GM12878 (cell line): ENCODE results near the gene RNASE12. TPM values are rescaled to one million over a fixed set of nuclear protein-coding genes. Genes with fewer than 3 reads are reported as not detected.

ENCODE experiments used
- ATAC-seq: fragments of 200-7000 bp; cut with Tn5 transposase; 3 replicates; pipeline ENCODE4 v1.9.1; 2020; ENCODE audit warnings: mild to moderate bottlenecking, moderate library complexity
- BruUV-seq: library from RNA; stranded (reverse); fragments of 400-500 nt; replicated peaks from 2 replicates; lab custom pipeline; 2021; lab: Mats Ljungman, UMichigan
- CTCF ChIA-PET: fragments of 300-600 bp; sonication (Branson Sonifier 250); formaldehyde crosslinking; extraction: SDS; loops from one replicate; lab custom pipeline; 2021; ENCODE audit warnings: inconsistent platforms; lab: Yijun Ruan, JAX
- POLR2A ChIA-PET: fragments of 350-600 bp; formaldehyde crosslinking; extraction: SDS; loops from one replicate; lab custom pipeline; 2021; ENCODE audit warnings: inconsistent platforms; lab: Charles Lee
- RAD21 ChIA-PET: fragments of 300-600 bp; sonication (Branson Sonifier 250); formaldehyde crosslinking; loops from one replicate; lab custom pipeline; 2023; ENCODE audit warnings: antibody characterized with exemption; ENCODE audit not compliant: unreplicated experiment; lab: Charles Lee
- SMC1A ChIA-PET: fragments of 300-600 bp; sonication (Branson Sonifier 250); formaldehyde crosslinking; loops from one replicate; lab custom pipeline; 2023; ENCODE audit not compliant: unreplicated experiment, uncharacterized antibody; lab: Charles Lee
- DNase-seq: peaks from one replicate; pipeline ENCODE4 v3.0.0-alpha.2; 2011; ENCODE audit warnings: low read depth, low spot score
- FAIRE-seq: peaks from 3 replicates; lab custom pipeline; 2011; peaks lifted over from hg19 to GRCh38; lab: Jason Lieb, UNC
- H2AFZ ChIP-seq: 2 replicates; pipeline ENCODE4 v1.6.0; 2011; ENCODE audit warnings: low read depth, low read length, control low read depth; ENCODE audit not compliant: control insufficient read depth
- H3K27ac ChIP-seq: 2 replicates; pipeline ENCODE4 v1.5.1; 2011; ENCODE audit warnings: control low read depth; ENCODE audit not compliant: control insufficient read depth, insufficient read depth
- H3K27me3 ChIP-seq, 2 experiments: replicated peaks in 1 of 2; 2 replicates each; pipeline versions ENCODE4 v1.6.0 to v1.6.1; 2011; ENCODE audit warnings: low read length in 1 of 2; ENCODE audit not compliant: control insufficient read depth in 2 of 2, insufficient read depth in 2 of 2
- H3K36me3 ChIP-seq, 2 experiments: 2 replicates each; pipeline ENCODE4 v1.5.1; 2011; ENCODE audit warnings: low read length in 1 of 2; ENCODE audit not compliant: control insufficient read depth in 2 of 2, insufficient read depth in 2 of 2
- H3K4me1 ChIP-seq: 2 replicates; pipeline ENCODE4 v1.6.1; 2011; ENCODE audit warnings: mild to moderate bottlenecking, low read length, moderate library complexity, mixed read lengths; ENCODE audit not compliant: control insufficient read depth, insufficient read depth
- H3K4me2 ChIP-seq: 2 replicates; pipeline ENCODE4 v1.6.0; 2011; ENCODE audit warnings: control low read depth; ENCODE audit not compliant: control insufficient read depth, insufficient read depth
- H3K4me3 ChIP-seq: fragments of 200-600 bp; sonication (generic); 2 replicates; pipeline ENCODE4 v1.5.1; 2016
- H3K79me2 ChIP-seq: 2 replicates; pipeline ENCODE4 v1.6.0; 2011; ENCODE audit warnings: low read length; ENCODE audit not compliant: control insufficient read depth, insufficient read depth
- H3K9ac ChIP-seq: 2 replicates; pipeline ENCODE4 v1.8.0; 2011; ENCODE audit warnings: low read length, control low read depth, mixed read lengths; ENCODE audit not compliant: control insufficient read depth, insufficient read depth
- H3K9me3 ChIP-seq: replicated peaks from 3 replicates; pipeline ENCODE4 v1.5.1; 2011; ENCODE audit warnings: mild to moderate bottlenecking, low read length; ENCODE audit not compliant: control insufficient read depth, insufficient read depth
- H4K20me1 ChIP-seq: 2 replicates; pipeline ENCODE4 v1.6.0; 2011; ENCODE audit not compliant: control insufficient read depth, insufficient read depth
- BCL11A ChIP-seq: IDR thresholded peaks from 2 replicates; pipeline ENCODE4 v1.6.1; 2011; ENCODE audit warnings: low read depth, low read length
- CREB1 ChIP-seq: IDR thresholded peaks from 2 replicates; pipeline ENCODE4 v1.6.1; 2012; ENCODE audit warnings: low read depth, mild to moderate bottlenecking, inconsistent platforms
- EED ChIP-seq: sonication (generic); IDR thresholded peaks from 2 replicates; pipeline ENCODE4 v1.6.1; 2016; ENCODE audit warnings: antibody characterized with exemption, low read depth
- ESRRA ChIP-seq: IDR thresholded peaks from 2 replicates; pipeline ENCODE4 v1.6.1; 2012; ENCODE audit warnings: mild to moderate bottlenecking, low read length, improper control_type of control experiment
- GATAD2B ChIP-seq: fragments of 450-650 bp; conservative IDR thresholded peaks from 2 replicates; pipeline ENCODE4 v1.6.1; 2017; ENCODE audit warnings: low read depth, mild to moderate bottlenecking, moderate library complexity
- IKZF2 ChIP-seq, 2 experiments: fragments of 450-650 bp; IDR thresholded peaks; 2 replicates each; pipeline ENCODE4 v1.6.1; 2017; ENCODE audit warnings: mild to moderate bottlenecking in 2 of 2, moderate library complexity in 2 of 2
- MAX ChIP-seq: IDR thresholded peaks from 2 replicates; pipeline ENCODE4 v1.6.1; 2012; ENCODE audit warnings: low read depth, low read length, improper control_type of control experiment
- MTA2 ChIP-seq: fragments of 450-650 bp; IDR thresholded peaks from 2 replicates; pipeline ENCODE4 v1.6.1; 2016; ENCODE audit warnings: low read depth, mild to moderate bottlenecking, moderate library complexity
- MTA3 ChIP-seq: IDR thresholded peaks from 2 replicates; pipeline ENCODE4 v1.6.1; 2012; ENCODE audit warnings: low read length, inconsistent platforms, borderline replicate concordance
- NFXL1 ChIP-seq: fragments of 450-650 bp; IDR thresholded peaks from 2 replicates; pipeline ENCODE4 v1.6.1; 2017; ENCODE audit warnings: antibody characterized with exemption, mild to moderate bottlenecking, borderline replicate concordance
- NFYA ChIP-seq: IDR thresholded peaks from 2 replicates; pipeline ENCODE4 v1.6.1; 2011; ENCODE audit warnings: low read depth, mild to moderate bottlenecking, low read length, improper control_type of control experiment, borderline replicate concordance
- PML ChIP-seq: IDR thresholded peaks from 2 replicates; pipeline ENCODE4 v1.6.1; 2012; ENCODE audit warnings: low read length, inconsistent platforms
- RCOR1 ChIP-seq: conservative IDR thresholded peaks from 2 replicates; pipeline ENCODE4 v1.6.1; 2012; ENCODE audit warnings: low read depth, low read length, improper control_type of control experiment
- RUNX3 ChIP-seq: IDR thresholded peaks from 2 replicates; pipeline ENCODE4 v1.6.1; 2012; ENCODE audit warnings: low read length, inconsistent platforms
- TCF12 ChIP-seq: IDR thresholded peaks from 2 replicates; pipeline ENCODE4 v1.6.1; 2011; ENCODE audit warnings: low read depth, mild to moderate bottlenecking, low read length
- TCF3 ChIP-seq: IDR thresholded peaks from 2 replicates; pipeline ENCODE4 v1.6.1; 2012; ENCODE audit warnings: low read depth, mild to moderate bottlenecking, low read length, borderline replicate concordance; ENCODE audit not compliant: insufficient read depth
- WGBS: methylation state at CpG from one replicate; pipeline ENCODE4 v1.1.6; 2016; ENCODE audit warnings: low lambda C conversion rate; ENCODE audit not compliant: insufficient replicate concordance, insufficient coverage; ENCODE audit errors: missing lambda C conversion rate; 5-methylcytosine and 5-hydroxymethylcytosine counted together
- in situ Hi-C: fragments of 300-500 bp; cut with MboI; formaldehyde crosslinking; loops from 9 replicates; pipeline ENCODE4 v1.14.3; 2018; ENCODE audit warnings: mixed read lengths
- intact Hi-C: fragments of 100-400 bp; cut with micrococcal nuclease; formaldehyde crosslinking; loops from one replicate; pipeline ENCODE4 v1.14.2; 2022; ENCODE audit not compliant: unreplicated experiment
- polyA plus RNA-seq, 11 experiments: library from polyadenylated mRNA; depleted of rRNA in 4 of 11; unstranded in 6 of 11; stranded (reverse) in 5 of 11; fragments of >200 nt; fragmentation: Nextera tagmentation in 4 of 11; fragmentation: Illumina TruSeq in 1 of 11; extraction: Ambion mirVana in 4 of 11; extraction: Trizol in 1 of 11; gene quantifications; 1 replicate in 1 of 11; 2 replicates in 10 of 11; pipeline versions ENCODE4 v1.2.1 to v1.2.3, GENCODE V29; 2011 to 2016; ENCODE audit warnings: inconsistent platforms in 2 of 11, missing spikeins in 2 of 11, low read depth in 1 of 11
- total RNA-seq, 4 experiments: library from RNA; depleted of rRNA in 3 of 4; stranded (reverse); fragments of >200 nt in 3 of 4; fragmentation: Illumina TruSeq in 1 of 4; extraction: Trizol in 1 of 4; gene quantifications; 2 replicates each; pipeline versions ENCODE4 v1.2.1 to v1.2.3, GENCODE V29; 2013 to 2021
- TF ChIP-seq, protein P1 (sequence below): fragments of 450-650 bp; IDR thresholded peaks from 2 replicates; pipeline ENCODE4 v1.6.1; 2016; ENCODE audit warnings: mild to moderate bottlenecking
- TF ChIP-seq, protein P2 (sequence below): IDR thresholded peaks from 2 replicates; pipeline ENCODE4 v1.6.1; 2012; ENCODE audit warnings: low read depth, low read length, improper control_type of control experiment
- TF ChIP-seq, protein P3 (sequence below): fragments of 450-650 bp; IDR thresholded peaks from 2 replicates; pipeline ENCODE4 v1.6.1; 2018; ENCODE audit warnings: borderline replicate concordance, mild to moderate bottlenecking; ENCODE audit not compliant: partially characterized antibody

The RNASE12 gene
- total and polyA plus RNA-seq, 10 of the 15 experiments (the other 5 are each of a cell fraction or from before 2014, with no cell fraction given), result not detected

- CTCF ChIA-PET, result interaction anchor here (0.6 to 10.3 kb wide), 26 partner anchors 9 to 313 kb away, joined by 3 to 216 read pairs (median 4); partner anchors contain the start of genes ANG, CCNB1IP1, PARP2 and PIP4P1
- H3K27me3 ChIP-seq, result no peaks in the 10 kb centered on the region
- intact Hi-C loops, result loop anchor here (1.0 to 2.0 kb wide), 4 partner anchors 77 to 281 kb away; no protein-coding TSS in a partner anchor
- no peak overlapping the region; the same call in 1 of the 2 replicates for H3K4me2 ChIP-seq
- H3K36me3 ChIP-seq, result no peaks in the 10 kb centered on the region
- H3K9me3 ChIP-seq, result no peaks in the 10 kb centered on the region
- DNase-seq, result no peak
- H3K9ac ChIP-seq, result no peak overlapping the region
- no peak for TF ChIP-seq NFYA
- no peak for TF ChIP-seq RUNX3
- TF ChIP-seq BCL11A, result no peak
- TF ChIP-seq, protein P1, sequence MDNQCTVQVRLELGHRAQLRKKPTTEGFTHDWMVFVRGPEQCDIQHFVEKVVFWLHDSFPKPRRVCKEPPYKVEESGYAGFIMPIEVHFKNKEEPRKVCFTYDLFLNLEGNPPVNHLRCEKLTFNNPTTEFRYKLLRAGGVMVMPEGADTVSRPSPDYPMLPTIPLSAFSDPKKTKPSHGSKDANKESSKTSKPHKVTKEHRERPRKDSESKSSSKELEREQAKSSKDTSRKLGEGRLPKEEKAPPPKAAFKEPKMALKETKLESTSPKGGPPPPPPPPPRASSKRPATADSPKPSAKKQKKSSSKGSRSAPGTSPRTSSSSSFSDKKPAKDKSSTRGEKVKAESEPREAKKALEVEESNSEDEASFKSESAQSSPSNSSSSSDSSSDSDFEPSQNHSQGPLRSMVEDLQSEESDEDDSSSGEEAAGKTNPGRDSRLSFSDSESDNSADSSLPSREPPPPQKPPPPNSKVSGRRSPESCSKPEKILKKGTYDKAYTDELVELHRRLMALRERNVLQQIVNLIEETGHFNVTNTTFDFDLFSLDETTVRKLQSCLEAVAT, result no peak
- TF ChIP-seq TCF12, result no peak
- TF ChIP-seq, protein P2, sequence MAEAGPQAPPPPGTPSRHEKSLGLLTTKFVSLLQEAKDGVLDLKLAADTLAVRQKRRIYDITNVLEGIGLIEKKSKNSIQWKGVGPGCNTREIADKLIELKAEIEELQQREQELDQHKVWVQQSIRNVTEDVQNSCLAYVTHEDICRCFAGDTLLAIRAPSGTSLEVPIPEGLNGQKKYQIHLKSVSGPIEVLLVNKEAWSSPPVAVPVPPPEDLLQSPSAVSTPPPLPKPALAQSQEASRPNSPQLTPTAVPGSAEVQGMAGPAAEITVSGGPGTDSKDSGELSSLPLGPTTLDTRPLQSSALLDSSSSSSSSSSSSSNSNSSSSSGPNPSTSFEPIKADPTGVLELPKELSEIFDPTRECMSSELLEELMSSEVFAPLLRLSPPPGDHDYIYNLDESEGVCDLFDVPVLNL, result no peak
- no peak for TF ChIP-seq CREB1
- no peak for TF ChIP-seq PML
- TF ChIP-seq ESRRA, result no peak
- no peak for TF ChIP-seq GATAD2B
- TF ChIP-seq TCF3, result no peak
- no peak for TF ChIP-seq MTA3
- no peak for TF ChIP-seq MAX
- no peak for TF ChIP-seq IKZF2 (IDR thresholded peaks at IDR 0.05)
- TF ChIP-seq EED, result no peak
- no peak for TF ChIP-seq RCOR1
- TF ChIP-seq, protein P3, sequence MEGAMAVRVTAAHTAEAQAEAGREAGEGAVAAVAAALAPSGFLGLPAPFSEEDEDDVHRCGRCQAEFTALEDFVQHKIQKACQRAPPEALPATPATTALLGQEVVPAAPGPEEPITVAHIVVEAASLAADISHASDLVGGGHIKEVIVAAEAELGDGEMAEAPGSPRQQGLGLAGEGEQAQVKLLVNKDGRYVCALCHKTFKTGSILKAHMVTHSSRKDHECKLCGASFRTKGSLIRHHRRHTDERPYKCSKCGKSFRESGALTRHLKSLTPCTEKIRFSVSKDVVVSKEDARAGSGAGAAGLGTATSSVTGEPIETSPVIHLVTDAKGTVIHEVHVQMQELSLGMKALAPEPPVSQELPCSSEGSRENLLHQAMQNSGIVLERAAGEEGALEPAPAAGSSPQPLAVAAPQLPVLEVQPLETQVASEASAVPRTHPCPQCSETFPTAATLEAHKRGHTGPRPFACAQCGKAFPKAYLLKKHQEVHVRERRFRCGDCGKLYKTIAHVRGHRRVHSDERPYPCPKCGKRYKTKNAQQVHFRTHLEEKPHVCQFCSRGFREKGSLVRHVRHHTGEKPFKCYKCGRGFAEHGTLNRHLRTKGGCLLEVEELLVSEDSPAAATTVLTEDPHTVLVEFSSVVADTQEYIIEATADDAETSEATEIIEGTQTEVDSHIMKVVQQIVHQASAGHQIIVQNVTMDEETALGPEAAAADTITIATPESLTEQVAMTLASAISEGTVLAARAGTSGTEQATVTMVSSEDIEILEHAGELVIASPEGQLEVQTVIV, result no peak
- no peak for TF ChIP-seq NFXL1
- no peak for TF ChIP-seq MTA2
- H3K4me3 ChIP-seq, result no peak overlapping the region
- no peak for FAIRE-seq
- RAD21 ChIA-PET, result interaction anchor here (0.8 to 6.3 kb wide), 17 partner anchors 11 to 283 kb away, joined by 3 to 77 read pairs (median 5); partner anchors contain the start of genes CCNB1IP1, PARP2 and TEP1
- H3K4me1 ChIP-seq, result peaks cover 32% of the 10 kb centered on the region
- no peaks in the 10 kb centered on the region for H4K20me1 ChIP-seq
- no peaks in the 10 kb centered on the region for H3K79me2 ChIP-seq
- BruUV-seq, result no TSS peak
- POLR2A ChIA-PET, result interaction anchor here (1.3 kb wide), 1 partner anchor 282 kb away, joined by 3 read pairs; no protein-coding TSS in a partner anchor
- no peak overlapping the region; the same call in 1 of the 2 replicates for H2AFZ ChIP-seq
- H3K27ac ChIP-seq, result no peak overlapping the region
- in situ Hi-C loops, result loop anchor here (5.0 kb wide), 1 partner anchor 281 kb away; no protein-coding TSS in a partner anchor
- ATAC-seq, result no peak
- SMC1A ChIA-PET, result interaction anchor here (0.6 to 6.5 kb wide), 18 partner anchors 9 to 290 kb away, joined by 3 to 110 read pairs (median 4); partner anchors contain the start of genes CCNB1IP1, PARP2 and TEP1
- 7% methylated on average over 7 of the region's 7 CpGs for WGBS
Measured at GRCh38 chr14:20608383-20609110, 17.4 kb upstream of the RNASE12 start.
